Activated CD4-positive, CD25-positive, alpha-beta regulatory T cell treated with anti-CD3 and anti-CD28 coated beads, Interleukin-2, amount 50 U/mL, for 16 hours (primary cell): ENCODE data around the gene RBM34.
"Not testable (repeated sequence)": the region's sequence is repeated elsewhere in the genome, so short reads cannot be mapped to it uniquely, and the experiment has no call there.

ENCODE experiments used
- DNase-seq: peaks from one replicate; pipeline ENCODE4 v3.0.0-alpha.2; 2020; ENCODE audit warnings: low read depth, low spot score

Gene RBM34

GRCh38 chr1:235160957-235161684 is at the start of gene RBM34:
Gene RBM34 (minus strand): TSS chr1:235161250. CDS start chr1:235161226, 24 bp downstream.
- peak; percentile 83 for DNase-seq

- peak; percentile 23 for DNase-seq
These were observed 46.1 kb upstream of the RBM34 start for GRCh38 chr1:235207209-235207565.

- DNase-seq, result no peak
These were observed 45.6 kb upstream of the RBM34 start for GRCh38 chr1:235206533-235207208.

GRCh38 chr1:235205687-235206086 is 44.6 kb upstream of the RBM34 start:
- DNase-seq, result no peak

- DNase-seq, result no peak
These were observed 42.4 kb upstream of the RBM34 start for GRCh38 chr1:235203428-235203827.

- not testable (repeated sequence) for DNase-seq
These were observed 41.4 kb upstream of the RBM34 start for GRCh38 chr1:235202447-235202846.

- DNase-seq, result no peak
These were observed 38.4 kb upstream of the RBM34 start for GRCh38 chr1:235199441-235199840.

- DNase-seq, result no peak
These were observed 29.4 kb upstream of the RBM34 start for GRCh38 chr1:235190431-235190830.

- no peak for DNase-seq
These were observed 26.3 kb upstream of the RBM34 start for GRCh38 chr1:235187316-235187715.

- DNase-seq, result no peak
These were observed 20.7 kb upstream of the RBM34 start for GRCh38 chr1:235181561-235182245.

GRCh38 chr1:235180916-235181460 is 19.9 kb upstream of the RBM34 start:
- no peak for DNase-seq

GRCh38 chr1:235176486-235176885 is 15.4 kb upstream of the RBM34 start:
- no peak for DNase-seq

GRCh38 chr1:235169986-235170385 is 8.9 kb upstream of the RBM34 start:
- no peak for DNase-seq

- no peak for DNase-seq
These were observed 7.3 kb upstream of the RBM34 start for GRCh38 chr1:235168375-235168774.

GRCh38 chr1:235161685-235162327 is 756 bp upstream of the RBM34 start:
- DNase-seq, result no peak

GRCh38 chr1:235160383-235160956 is 580 bp downstream of the RBM34 start:
- DNase-seq, result no peak

GRCh38 chr1:235159930-235160329 is 1.1 kb downstream of the RBM34 start:
- not testable (repeated sequence) for DNase-seq

GRCh38 chr1:235159284-235159683 is 1.8 kb downstream of the RBM34 start:
- not testable (repeated sequence) for DNase-seq

GRCh38 chr1:235158680-235159079 is 2.4 kb downstream of the RBM34 start:
- DNase-seq, result no peak

GRCh38 chr1:235157150-235157549 is 3.9 kb downstream of the RBM34 start:
- DNase-seq, result no peak

GRCh38 chr1:235156740-235157139 is 4.3 kb downstream of the RBM34 start:
- DNase-seq, result no peak

- DNase-seq, result no peak
These were observed 4.8 kb downstream of the RBM34 start for GRCh38 chr1:235156265-235156664.
